HL-60/S4 (cell line): ENCODE results near the gene NPHS1.
"Not testable (repeated sequence)": the region's sequence is repeated elsewhere in the genome, so short reads cannot be mapped to it uniquely, and the experiment has no call there.

ENCODE experiments used
- in situ Hi-C: fragments of 300-500 bp; cut with MboI; formaldehyde crosslinking; loops from 2 replicates; pipeline ENCODE4 v1.14.3; 2022; ENCODE audit warnings: low sequenced_read_pairs

Gene NPHS1, protein sequence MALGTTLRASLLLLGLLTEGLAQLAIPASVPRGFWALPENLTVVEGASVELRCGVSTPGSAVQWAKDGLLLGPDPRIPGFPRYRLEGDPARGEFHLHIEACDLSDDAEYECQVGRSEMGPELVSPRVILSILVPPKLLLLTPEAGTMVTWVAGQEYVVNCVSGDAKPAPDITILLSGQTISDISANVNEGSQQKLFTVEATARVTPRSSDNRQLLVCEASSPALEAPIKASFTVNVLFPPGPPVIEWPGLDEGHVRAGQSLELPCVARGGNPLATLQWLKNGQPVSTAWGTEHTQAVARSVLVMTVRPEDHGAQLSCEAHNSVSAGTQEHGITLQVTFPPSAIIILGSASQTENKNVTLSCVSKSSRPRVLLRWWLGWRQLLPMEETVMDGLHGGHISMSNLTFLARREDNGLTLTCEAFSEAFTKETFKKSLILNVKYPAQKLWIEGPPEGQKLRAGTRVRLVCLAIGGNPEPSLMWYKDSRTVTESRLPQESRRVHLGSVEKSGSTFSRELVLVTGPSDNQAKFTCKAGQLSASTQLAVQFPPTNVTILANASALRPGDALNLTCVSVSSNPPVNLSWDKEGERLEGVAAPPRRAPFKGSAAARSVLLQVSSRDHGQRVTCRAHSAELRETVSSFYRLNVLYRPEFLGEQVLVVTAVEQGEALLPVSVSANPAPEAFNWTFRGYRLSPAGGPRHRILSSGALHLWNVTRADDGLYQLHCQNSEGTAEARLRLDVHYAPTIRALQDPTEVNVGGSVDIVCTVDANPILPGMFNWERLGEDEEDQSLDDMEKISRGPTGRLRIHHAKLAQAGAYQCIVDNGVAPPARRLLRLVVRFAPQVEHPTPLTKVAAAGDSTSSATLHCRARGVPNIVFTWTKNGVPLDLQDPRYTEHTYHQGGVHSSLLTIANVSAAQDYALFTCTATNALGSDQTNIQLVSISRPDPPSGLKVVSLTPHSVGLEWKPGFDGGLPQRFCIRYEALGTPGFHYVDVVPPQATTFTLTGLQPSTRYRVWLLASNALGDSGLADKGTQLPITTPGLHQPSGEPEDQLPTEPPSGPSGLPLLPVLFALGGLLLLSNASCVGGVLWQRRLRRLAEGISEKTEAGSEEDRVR (N-terminal part only)

DNA sequence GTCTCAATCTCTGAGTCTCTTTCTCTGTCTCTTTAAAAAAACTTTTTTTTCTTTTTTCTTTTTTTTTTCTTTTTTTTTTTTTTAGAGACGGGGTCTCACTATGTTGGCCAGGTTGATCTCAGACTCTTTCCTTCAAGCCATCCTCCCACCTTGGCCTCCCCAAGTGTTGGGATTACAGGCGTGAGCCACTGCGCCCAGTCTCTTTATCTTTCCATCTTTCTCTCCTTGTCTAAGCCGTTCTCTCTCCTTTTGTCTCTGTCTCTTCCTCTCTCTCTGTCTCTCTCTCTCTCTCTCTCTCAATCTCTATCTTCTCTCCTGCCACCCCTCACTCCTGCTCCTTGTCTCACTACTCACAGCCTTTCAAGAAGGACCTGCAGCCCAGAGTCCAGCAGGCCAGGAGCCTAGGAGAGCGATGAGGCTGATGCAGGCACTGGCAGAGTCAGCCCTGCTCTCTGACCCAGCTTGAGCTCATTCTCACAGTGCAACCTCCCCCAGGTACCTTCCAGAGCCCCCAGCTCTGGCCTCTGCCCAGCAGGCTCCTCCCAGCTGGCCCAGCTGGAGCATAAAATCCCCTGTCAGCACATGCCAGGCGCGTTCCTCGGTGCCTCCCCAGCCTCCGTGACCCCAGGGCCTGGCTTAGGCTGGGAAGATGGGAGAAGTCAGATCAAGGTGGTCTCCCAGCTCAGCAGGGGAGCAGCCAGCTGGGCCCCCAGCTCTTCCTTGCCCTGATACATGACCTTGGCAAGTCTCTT is at the start of gene NPHS1:
TSS of gene NPHS1 (minus strand) at position 476 of the 752 bp plus-strand sequence. CDS start 667 bp downstream, outside the sequence.
- in situ Hi-C loops, result no loop called here

DNA sequence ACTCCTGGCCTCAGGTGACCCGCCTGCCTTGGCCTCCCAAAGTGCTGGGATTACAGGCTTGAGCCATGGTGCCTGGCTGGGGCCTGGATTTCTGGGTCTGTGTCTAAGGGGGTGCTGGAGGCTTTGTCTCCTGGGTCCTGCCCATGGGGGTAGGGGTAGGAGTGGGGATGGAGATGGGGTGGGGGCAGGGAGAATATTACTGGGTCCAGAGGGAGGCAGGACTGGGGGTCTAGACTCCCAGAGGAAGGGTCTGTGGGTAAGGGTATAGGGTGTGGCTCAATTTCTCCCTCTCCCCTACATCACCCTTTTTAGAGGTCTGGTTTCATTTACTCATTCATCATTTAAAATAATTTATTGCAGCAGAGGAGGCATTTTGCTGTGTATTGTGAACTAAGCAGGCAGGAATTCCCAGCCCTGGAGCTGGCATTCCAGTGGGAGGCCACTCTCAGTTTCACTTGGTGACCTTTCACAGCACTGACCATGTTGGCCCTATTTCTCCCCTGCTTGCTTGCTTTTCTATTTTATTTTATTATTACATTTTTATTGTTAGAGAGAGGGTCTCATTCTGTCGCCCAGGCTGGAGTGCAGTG is 48.8 kb upstream of the NPHS1 start:
- in situ Hi-C loops, result no loop called here

DNA sequence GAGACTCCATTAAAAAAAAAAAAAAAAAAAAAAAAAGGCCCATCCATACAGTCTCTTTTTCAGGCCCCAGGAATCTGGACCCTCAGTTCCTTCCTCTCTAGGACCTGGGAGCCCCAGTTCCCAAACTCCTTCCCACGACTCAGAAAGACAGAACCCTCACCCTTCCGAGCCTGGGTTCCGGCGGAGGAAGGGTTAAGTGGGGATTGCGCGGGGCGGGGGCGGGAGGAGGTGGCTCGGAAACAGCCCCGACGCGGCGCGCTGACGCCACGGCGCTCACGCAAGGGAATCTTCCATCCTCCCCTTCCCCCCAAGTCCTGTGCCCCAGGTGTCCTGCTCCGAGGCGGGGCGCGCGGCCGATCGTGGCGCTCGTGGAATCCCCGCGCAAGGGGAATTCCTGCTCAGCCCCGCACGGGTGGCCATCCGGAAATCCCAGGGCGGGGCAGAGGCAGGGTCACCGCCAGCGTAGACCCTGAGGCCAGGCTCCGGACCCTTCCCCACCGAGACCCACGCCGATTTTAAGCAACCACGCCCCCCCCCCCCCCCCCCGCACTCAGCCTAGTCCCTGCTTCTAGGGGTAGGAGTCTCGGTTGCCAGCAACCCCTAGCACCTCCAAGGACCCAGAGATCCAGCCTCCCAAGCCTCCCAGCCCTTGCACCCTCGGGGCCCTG is 47.4 kb upstream of the NPHS1 start:
- in situ Hi-C loops, result no loop called here

DNA sequence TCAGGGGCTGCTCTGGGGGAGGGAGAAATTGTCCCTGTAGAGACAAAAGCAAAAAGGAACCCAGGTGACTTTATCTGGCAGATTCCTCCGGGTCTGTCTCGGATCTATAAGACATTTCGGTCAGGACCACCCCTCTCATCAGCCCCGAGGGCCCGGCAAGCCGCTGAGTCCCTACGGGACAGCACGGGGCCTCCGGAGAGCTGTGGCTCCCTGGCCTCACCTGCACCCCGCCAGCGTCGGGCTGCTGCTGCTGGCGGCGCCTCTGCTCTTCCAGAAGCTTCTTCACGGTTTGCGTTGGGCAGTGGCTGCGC is 46.1 kb upstream of the NPHS1 start:
- in situ Hi-C loops, result no loop called here

DNA sequence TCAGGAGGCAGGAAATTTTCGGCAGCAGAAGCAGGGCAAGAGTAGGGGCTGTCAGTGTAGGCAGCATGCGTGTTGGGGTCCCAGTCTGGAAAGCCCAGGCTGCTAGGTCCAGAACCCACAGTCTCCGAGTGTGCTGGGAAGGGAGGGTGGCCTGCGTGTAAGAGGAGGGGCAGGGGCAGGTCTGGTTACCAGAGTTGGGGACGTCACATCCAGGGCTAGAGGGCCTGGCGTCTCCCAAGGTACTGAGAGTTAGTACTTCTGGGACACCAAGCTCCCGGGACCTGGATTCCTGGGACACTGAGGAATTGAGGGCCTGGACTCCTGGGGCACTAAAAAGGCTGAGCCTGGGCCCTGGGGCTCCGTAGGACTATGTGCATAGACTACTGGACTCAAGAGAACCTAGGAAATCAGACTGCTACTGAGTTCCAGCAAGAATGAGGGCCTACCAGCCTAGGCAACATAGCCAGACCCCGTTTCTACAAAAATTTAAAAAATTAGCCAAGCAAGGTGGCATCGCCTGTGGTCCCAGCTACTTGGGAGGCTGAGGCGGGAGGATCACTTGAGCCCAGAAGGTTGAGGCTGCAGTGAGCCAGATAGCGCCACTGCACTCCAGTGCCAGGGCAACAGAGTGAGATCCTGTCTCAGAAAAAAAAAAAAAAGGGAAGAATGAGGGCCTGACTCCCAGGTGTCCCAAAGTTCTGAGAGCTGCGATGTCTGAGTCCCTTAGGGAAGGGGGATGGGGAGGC is 45.6 kb upstream of the NPHS1 start:
- in situ Hi-C loops, result no loop called here

DNA sequence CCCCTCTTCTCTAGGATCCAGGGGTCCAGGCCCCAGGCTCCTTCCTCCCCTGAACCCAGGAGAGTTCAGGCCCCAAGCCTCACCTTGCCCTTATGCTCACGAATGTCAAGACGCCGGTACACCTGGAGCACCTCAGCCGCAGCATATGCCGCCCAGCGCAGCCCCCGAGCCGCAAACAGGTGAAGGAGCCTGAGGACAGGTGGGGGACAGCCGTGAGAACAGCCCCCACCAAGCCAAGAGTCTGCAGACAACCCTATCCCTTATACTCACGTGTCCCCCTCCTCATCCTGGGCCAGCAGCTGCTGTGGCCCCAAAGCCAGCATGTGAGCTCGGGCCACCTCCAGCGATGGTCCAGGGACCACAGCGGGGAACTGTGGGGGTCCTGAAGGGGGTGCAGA is 44.3 kb upstream of the NPHS1 start:
- in situ Hi-C loops, result no loop called here

DNA sequence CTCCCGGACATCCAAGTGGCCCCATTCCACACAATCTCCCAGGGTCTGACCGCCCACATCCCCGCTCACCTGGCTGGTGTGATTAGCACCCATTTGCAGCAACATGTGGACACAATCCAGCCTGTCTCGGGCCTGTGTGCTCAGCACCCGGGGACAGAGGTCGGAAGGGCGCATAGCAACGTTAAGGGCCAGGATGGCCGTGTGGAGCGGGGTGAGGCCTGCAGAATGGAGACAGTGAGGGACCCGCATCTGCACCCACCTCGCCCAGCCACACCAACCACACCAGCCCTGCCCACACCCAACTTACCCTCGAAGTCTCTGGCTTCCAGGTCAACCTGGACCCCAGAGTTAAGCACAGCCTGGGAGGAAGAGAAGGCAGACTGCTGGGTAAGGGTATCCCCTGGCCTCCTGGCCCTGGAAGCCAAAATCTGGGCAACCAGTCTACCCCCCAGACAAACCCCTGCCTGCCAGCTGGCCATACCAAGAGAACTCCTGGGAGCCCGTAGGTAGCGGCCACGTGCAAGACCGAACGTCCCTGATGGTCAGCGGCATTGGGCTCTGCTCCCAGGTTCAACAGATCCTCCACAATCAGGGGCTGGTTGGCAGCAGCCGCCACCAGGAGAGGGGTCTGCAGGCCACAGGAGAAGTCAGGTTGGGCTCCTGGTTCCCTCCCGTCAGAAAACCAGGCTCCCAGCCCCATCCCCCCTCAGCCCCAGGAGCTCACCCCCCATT is 43.8 kb upstream of the NPHS1 start:
- in situ Hi-C loops, result no loop called here

DNA sequence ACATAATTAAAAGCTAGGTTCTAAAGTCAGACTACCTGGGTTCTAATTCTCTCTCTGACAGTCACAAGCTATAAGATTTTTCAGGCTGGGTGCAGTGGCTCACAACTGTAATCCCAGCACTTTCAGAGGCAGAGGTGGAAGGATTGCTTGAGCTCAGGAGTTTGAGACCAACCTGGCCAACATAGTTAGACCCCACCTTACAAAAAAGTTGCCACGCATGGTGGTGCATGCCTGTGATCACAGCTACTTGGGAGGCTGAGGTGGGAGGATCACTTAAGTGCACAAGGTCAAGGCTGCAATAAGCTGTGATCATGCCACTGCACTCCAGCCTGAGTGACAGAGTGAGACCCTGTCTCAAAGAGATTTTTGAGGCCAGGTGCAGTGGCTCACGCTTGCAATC is 42.0 kb upstream of the NPHS1 start:
- in situ Hi-C loops, result no loop called here

DNA sequence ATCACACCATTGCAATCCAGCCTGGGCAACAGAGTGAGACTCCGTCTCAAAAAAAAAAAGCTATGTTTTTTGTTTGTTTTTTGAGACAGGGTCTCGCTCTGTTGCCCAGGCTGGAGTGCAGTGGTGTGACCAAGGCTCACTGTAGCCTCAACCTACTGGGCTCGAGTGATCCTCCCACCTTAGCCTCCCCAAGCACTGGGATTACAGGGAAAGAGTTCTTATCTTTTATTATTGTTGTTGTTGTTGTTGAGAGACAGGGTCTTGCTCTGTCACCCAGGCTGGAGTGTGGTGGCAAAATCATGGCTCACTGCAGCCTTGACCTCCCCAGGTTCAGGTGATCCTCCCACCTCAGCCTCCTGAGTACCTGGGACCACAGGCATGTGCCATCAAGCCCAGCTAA is 39.5 kb upstream of the NPHS1 start:
- in situ Hi-C loops, result not testable (repeated sequence)

DNA sequence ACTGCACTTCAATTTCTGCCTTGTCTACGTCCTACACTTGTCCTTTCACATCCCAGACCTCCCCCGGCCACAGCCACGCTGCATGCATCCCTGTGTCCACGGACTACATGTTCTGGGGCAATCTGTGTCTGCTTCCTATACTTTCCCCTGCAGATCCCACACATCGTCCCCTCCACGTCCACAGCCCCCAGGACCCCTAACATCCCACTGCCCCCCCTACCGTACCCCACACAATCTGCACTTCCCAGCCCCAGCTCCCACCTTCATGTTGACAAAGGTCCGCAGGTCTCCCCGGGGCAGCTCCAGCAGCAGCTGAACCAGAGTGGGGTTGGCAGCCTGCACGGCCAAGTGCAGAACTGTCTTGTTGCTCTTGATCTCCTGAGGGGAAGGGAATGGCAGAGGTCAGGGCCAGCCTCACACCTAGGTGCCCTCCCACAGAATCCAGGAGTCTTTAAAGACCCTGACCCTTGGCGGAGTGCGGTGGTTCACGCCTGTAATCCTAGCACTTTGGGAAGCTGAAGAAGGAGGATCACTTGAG is 37.9 kb upstream of the NPHS1 start:
- in situ Hi-C loops, result no loop called here

DNA sequence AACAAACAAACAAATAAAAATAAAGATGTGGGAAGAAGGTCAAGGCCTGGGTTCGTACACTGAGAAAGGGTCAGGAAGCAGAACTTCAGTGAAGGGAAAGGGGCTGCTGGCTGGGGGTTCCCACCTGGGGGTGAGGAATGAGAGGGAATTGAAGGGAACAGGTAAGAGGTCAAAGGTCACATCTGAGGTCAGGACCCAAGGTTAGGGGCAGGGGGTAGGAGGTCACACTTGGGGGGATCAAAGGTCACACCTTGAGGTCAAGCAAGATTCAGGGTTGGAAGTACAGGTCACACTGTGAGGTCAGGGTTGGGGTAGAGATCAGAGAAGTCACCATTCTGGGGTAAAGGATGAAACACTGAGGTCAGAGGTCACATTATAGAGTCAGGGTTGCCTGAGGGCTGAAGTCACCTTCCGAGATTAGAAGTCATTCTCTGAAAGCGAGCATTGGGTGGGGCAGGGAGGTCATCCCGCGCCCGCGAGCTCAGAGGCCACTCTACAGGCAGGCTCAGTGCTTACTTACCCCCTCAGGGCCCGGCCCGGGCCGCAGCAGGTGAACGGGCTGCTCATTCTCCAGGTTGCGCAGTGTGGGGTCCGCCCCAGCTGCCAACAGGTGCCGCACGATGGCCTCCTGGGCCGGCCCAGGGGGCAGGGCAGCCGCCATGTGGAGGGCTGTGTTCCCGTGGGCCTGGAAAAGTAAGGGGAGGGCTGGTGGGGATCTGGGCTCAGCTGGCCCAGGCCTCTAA is 37.2 kb upstream of the NPHS1 start:
- in situ Hi-C loops, result no loop called here

DNA sequence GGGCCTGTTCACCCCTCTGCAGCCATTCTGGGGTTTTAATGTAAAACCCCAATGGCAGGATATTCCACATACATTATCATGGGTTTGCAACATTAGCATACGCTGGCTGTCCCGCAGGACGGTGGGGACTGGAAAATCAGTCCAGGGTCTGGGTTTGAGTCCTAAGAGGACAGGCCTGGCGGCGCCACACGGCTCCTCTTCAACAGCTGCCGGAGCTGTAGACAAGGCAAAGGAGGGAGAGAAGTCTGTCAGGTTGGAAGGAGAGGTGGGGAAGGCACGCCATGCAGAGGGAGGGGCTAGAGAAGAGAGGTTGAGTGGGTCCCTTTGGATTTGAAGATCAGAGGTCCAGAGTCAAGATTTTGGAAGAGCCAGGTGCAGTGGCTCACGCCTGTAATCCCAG is 36.1 kb upstream of the NPHS1 start:
- in situ Hi-C loops, result no loop called here

DNA sequence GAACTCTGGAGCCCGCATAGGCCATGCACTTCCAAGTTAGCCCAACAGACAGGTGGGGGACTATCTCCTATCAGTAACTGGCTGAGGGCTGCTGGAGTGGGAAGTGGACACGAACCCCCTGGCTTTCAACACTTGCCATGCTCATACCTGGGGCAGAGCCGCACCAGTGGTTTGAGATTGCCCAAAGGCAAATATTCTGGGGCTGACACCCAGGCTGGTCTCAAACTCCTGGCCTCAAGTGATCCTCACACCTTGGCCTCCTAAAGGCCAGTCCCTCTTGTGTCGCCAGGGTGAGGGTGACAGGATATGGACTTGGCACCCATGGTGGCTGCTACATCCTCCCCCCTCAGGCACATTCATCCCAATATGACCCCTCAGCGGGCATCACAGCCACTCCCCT is 34.9 kb upstream of the NPHS1 start:
- in situ Hi-C loops, result no loop called here

DNA sequence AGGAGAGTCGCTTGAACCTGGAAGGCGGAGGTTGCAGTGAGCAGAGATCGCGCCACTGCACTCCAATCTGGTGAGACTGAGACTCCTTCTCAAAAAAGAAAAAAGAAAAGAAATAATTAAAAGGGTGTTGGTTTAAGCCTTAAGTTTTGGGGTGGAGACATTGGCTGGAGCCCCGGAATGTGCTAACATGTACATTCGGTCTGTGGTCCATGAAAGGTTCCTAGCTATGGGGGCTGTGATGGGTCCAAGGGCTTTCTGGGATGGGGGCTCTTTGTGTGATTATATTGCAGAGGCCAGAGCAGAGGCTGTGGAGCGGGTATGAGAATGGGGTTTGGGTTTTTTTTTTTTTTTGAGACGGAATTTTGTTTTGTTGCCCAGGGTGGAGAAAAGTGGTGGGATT is 33.6 kb upstream of the NPHS1 start:
- in situ Hi-C loops, result no loop called here

DNA sequence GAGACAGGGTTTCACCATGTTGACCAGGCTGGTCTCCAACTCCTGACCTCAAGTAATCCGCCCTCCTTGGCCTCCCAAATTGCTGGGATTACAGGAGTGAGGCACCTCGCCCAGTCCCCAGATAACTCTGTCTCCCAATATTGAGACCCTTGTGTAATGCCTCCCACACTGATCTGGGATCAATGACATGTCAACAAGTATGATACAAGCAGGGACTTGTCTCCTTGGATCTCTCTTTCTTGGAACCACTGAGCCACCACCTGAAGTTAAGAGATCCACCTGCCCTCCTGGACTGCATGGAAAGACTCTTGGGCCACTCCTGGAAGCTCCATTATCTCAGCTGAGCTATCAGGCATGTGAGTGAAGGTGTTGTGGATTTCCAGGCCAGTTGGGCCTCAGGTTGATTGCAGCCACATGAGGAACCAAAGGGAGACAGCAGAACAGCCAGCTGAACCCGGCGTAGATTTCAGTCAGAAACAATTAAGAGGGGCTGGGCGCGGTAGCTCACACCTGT is 33.0 kb upstream of the NPHS1 start:
- in situ Hi-C loops, result no loop called here

DNA sequence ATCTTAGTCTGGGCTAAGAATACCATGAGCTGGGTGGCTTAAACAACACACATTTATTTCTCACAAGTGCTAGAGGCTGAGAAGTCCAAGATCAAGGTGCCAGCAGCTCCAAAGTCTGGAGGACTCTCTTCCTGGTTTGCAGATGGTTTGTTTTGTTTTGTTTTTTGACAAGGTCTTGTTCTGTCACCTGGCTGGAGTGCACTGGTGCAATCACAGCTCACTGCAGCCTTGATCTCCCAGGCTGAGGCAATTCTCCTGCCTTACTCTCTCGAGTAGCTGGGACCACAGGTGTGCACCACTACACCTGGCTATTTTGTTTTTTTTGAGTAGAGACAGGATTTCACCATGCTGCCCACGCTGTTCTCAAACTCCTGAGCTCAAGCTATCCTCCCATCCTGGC is 31.6 kb upstream of the NPHS1 start:
- in situ Hi-C loops, result no loop called here

DNA sequence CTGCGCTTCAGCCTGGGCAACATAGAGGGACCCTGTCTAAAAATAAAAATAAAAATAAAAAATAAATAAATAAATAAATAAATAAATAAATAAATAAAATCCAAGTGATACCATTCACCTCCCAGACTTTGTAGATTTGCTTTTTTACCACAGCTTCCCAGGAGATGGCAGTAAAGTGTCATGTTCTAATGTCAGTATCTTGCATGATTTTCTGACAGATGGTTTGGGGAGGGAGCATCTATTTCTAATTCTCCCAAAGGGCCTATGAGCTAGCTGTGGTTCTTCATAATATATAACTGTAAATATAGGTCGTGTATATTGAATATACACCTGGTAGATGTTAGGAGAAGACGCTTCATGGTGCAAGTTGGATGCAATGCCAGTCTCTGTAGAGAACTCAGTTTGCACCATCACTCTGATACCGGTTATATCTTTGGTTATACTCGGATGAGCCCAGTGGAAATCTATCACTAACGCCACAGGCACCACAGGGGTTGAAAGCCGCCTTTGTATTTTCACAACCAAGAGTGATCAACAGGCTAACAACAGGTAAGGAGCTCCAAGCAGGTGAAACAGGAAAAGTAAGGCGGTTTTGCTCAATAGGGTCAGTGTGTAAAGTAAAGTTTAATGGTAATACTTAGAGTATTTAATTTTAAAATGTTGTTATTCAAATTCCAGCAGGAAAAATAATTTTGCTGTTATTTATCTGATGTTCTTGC is 30.0 kb upstream of the NPHS1 start:
- in situ Hi-C loops, result no loop called here
